ENCODE data around the gene GNG2. TPM values are rescaled to one million over a fixed set of nuclear protein-coding genes. Genes with fewer than 3 reads are reported as not detected.

The GNG2 gene
- total and polyA plus RNA-seq, 2 of the 8 experiments (the other 6 are each of a cell fraction or from before 2014, with no cell fraction given), result 8.2 to 17.9 TPM

DNA sequence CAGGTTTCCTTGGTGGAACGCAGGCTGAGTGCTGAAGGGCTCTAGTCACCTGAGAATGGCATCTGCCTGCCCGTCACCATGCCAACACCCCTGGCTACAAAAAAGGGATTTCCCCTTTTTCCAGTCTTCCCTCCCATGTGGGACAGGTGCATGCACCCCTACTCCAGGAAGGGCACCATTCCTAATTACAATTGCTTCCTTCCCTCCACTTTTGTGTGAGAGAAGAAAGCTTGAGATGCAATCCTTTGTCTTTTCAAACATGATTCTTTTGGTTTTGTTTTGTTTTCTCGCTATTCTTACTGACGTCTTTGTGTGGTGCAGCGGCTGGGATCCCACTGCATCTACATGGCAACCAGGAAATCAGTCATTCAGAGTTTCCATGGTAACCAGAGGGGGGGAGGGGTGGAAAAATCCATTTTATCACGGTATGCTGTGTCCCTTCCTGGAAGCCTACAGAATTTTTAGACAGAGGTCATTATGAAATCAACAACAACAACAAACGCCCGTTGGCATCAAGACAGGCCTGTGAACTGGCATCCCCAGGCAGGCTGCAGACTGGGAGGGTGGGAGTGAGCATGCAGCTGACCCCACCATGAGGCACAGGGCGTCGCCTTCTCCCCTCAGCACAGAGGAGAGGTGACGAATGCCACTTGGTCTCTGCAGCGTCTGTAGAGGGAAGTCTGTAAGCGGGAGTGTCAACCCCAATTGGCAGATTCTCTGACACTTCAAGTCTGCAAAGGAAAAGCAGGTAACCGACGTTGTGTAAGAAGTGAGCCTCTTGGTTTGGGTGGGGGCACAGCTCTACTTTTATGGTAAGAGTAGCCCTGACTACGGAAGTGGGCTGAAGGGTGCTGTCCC lies 13.6 kb upstream of the GNG2 start (continued):
- no peak for TF ChIP-seq HDAC6 (IDR thresholded peaks at IDR 0.05; ENCODE audit: low read depth, low read length)
- TF ChIP-seq, protein P1, sequence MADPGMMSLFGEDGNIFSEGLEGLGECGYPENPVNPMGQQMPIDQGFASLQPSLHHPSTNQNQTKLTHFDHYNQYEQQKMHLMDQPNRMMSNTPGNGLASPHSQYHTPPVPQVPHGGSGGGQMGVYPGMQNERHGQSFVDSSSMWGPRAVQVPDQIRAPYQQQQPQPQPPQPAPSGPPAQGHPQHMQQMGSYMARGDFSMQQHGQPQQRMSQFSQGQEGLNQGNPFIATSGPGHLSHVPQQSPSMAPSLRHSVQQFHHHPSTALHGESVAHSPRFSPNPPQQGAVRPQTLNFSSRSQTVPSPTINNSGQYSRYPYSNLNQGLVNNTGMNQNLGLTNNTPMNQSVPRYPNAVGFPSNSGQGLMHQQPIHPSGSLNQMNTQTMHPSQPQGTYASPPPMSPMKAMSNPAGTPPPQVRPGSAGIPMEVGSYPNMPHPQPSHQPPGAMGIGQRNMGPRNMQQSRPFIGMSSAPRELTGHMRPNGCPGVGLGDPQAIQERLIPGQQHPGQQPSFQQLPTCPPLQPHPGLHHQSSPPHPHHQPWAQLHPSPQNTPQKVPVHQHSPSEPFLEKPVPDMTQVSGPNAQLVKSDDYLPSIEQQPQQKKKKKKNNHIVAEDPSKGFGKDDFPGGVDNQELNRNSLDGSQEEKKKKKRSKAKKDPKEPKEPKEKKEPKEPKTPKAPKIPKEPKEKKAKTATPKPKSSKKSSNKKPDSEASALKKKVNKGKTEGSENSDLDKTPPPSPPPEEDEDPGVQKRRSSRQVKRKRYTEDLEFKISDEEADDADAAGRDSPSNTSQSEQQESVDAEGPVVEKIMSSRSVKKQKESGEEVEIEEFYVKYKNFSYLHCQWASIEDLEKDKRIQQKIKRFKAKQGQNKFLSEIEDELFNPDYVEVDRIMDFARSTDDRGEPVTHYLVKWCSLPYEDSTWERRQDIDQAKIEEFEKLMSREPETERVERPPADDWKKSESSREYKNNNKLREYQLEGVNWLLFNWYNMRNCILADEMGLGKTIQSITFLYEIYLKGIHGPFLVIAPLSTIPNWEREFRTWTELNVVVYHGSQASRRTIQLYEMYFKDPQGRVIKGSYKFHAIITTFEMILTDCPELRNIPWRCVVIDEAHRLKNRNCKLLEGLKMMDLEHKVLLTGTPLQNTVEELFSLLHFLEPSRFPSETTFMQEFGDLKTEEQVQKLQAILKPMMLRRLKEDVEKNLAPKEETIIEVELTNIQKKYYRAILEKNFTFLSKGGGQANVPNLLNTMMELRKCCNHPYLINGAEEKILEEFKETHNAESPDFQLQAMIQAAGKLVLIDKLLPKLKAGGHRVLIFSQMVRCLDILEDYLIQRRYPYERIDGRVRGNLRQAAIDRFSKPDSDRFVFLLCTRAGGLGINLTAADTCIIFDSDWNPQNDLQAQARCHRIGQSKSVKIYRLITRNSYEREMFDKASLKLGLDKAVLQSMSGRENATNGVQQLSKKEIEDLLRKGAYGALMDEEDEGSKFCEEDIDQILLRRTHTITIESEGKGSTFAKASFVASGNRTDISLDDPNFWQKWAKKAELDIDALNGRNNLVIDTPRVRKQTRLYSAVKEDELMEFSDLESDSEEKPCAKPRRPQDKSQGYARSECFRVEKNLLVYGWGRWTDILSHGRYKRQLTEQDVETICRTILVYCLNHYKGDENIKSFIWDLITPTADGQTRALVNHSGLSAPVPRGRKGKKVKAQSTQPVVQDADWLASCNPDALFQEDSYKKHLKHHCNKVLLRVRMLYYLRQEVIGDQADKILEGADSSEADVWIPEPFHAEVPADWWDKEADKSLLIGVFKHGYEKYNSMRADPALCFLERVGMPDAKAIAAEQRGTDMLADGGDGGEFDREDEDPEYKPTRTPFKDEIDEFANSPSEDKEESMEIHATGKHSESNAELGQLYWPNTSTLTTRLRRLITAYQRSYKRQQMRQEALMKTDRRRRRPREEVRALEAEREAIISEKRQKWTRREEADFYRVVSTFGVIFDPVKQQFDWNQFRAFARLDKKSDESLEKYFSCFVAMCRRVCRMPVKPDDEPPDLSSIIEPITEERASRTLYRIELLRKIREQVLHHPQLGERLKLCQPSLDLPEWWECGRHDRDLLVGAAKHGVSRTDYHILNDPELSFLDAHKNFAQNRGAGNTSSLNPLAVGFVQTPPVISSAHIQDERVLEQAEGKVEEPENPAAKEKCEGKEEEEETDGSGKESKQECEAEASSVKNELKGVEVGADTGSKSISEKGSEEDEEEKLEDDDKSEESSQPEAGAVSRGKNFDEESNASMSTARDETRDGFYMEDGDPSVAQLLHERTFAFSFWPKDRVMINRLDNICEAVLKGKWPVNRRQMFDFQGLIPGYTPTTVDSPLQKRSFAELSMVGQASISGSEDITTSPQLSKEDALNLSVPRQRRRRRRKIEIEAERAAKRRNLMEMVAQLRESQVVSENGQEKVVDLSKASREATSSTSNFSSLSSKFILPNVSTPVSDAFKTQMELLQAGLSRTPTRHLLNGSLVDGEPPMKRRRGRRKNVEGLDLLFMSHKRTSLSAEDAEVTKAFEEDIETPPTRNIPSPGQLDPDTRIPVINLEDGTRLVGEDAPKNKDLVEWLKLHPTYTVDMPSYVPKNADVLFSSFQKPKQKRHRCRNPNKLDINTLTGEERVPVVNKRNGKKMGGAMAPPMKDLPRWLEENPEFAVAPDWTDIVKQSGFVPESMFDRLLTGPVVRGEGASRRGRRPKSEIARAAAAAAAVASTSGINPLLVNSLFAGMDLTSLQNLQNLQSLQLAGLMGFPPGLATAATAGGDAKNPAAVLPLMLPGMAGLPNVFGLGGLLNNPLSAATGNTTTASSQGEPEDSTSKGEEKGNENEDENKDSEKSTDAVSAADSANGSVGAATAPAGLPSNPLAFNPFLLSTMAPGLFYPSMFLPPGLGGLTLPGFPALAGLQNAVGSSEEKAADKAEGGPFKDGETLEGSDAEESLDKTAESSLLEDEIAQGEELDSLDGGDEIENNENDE (IDR thresholded peaks at IDR 0.05; ENCODE audit: insufficient replicate concordance, low read length), result no peak
- no peak for TF ChIP-seq CBX8 (IDR thresholded peaks at IDR 0.05; ENCODE audit: borderline replicate concordance, low read depth, low read length)
- TF ChIP-seq CHD1 (IDR thresholded peaks at IDR 0.05; ENCODE audit: low read depth, low read length), result no peak
- TF ChIP-seq NRF1 (IDR thresholded peaks at IDR 0.05; ENCODE audit: low read depth, low read length), result no peak
- TF ChIP-seq SP4 (IDR thresholded peaks at IDR 0.05; ENCODE audit: low read length), result no peak
- 0 out of 2 replicates have a peak, but pooled peaks have one; percentile 25 for TF ChIP-seq TCF12 (IDR thresholded peaks at IDR 0.05; ENCODE audit: low read depth, low read length)
- TF ChIP-seq SP1 (IDR thresholded peaks at IDR 0.05; ENCODE audit: low read depth, low read length), result peak; percentile 52; the same call in 1 of the 2 replicates
- no peak for TF ChIP-seq ZNF274 (IDR thresholded peaks at IDR 0.05; ENCODE audit: borderline replicate concordance, extremely low read depth, low read length)
